Natural killer cell (primary cell): ENCODE data around the gene UBE2D2. TPM values are rescaled to one million over a fixed set of nuclear protein-coding genes. Genes with fewer than 3 reads are reported as not detected.
"Not testable (repeated sequence)": the region's sequence is repeated elsewhere in the genome, so short reads cannot be mapped to it uniquely, and the experiment has no call there.

Experiments used
- ATAC-seq, 3 donors: fragments of 150-1000 bp in 2 of 3; fragments of 200-7000 bp in 1 of 3; cut with Tn5 transposase; 1 replicate in 1 of 3; 2 replicates in 2 of 3; pipeline ENCODE4 v1.10.0; 2021; ENCODE audit warnings: mild to moderate bottlenecking in 2 of 3, moderate library complexity in 2 of 3
- DNase-seq, 2 donors: peaks; one replicate each; pipeline versions ENCODE4 v3.0.0 to v3.0.0-alpha.2; 2013 to 2021; ENCODE audit warnings: mixed read lengths in 1 of 2
- H3K27ac ChIP-seq: one replicate; pipeline ENCODE4 v1.5.1; 2013; ENCODE audit warnings: mild to moderate bottlenecking, low read length
- H3K27me3 ChIP-seq: one replicate; pipeline ENCODE4 v1.6.1; 2013; ENCODE audit warnings: low read length; ENCODE audit not compliant: control insufficient read depth, insufficient read depth
- H3K36me3 ChIP-seq: one replicate; pipeline ENCODE4 v1.6.1; 2013; ENCODE audit warnings: low read length; ENCODE audit not compliant: control insufficient read depth, insufficient read depth
- H3K4me1 ChIP-seq: one replicate; pipeline ENCODE4 v1.6.1; 2013; ENCODE audit warnings: low read length; ENCODE audit not compliant: control insufficient read depth, insufficient read depth
- H3K4me3 ChIP-seq: one replicate; pipeline ENCODE4 v1.5.1; 2013; ENCODE audit warnings: low read length
- H3K9me3 ChIP-seq: one replicate; pipeline ENCODE4 v1.6.1; 2013; ENCODE audit warnings: low read length; ENCODE audit not compliant: control insufficient read depth, insufficient read depth
- H3K27ac Mint-ChIP-seq, 2 donors: one replicate each; pipeline ENCODE4 v1.8.0; 2022; ENCODE audit warnings: mild to moderate bottlenecking in 2 of 2, mixed read lengths in 2 of 2, moderate library complexity in 1 of 2
- H3K27me3 Mint-ChIP-seq, 2 donors: one replicate each; pipeline ENCODE4 v1.8.0; 2022; ENCODE audit warnings: low read depth in 2 of 2, mixed read lengths in 2 of 2
- H3K36me3 Mint-ChIP-seq: one replicate; pipeline ENCODE4 v1.8.0; 2022; ENCODE audit warnings: mixed read lengths
- H3K4me1 Mint-ChIP-seq, 2 donors: one replicate each; pipeline ENCODE4 v1.8.0; 2022; ENCODE audit warnings: mixed read lengths in 2 of 2
- H3K4me3 Mint-ChIP-seq: one replicate; pipeline ENCODE4 v1.8.0; 2022; ENCODE audit warnings: mild to moderate bottlenecking, moderate library complexity, mixed read lengths
- H3K9me3 Mint-ChIP-seq, 2 donors: one replicate each; pipeline ENCODE4 v1.8.0; 2022; ENCODE audit warnings: mixed read lengths in 2 of 2
- WGBS: methylation state at CpG from one replicate; pipeline ENCODE4 v1.1.7; 2013; ENCODE audit warnings: missing lambda C conversion rate; ENCODE audit not compliant: insufficient coverage; 5-methylcytosine and 5-hydroxymethylcytosine counted together
- intact Hi-C: fragments of 100-400 bp; cut with micrococcal nuclease; formaldehyde crosslinking; loops from one replicate; pipeline ENCODE4 v1.14.2; 2022
- total RNA-seq, 4 donors: library from RNA; stranded (reverse); fragments of 120-200 nt in 1 of 4; gene quantifications; one replicate each; pipeline versions ENCODE4 v1.2.3 to v1.2.4, GENCODE V29; 2013 to 2022
- TF ChIP-seq, protein P1 (sequence below): fragments of 200-600 bp; IDR thresholded peaks from one replicate; pipeline ENCODE4 v1.8.0; 2022; ENCODE audit warnings: antibody characterized with exemption

Gene UBE2D2
- total RNA-seq, 3 donors from 2014 or later (not counting 1 experiment from before 2014, with no cell fraction given): 127 to 139 (median 131) TPM

DNA sequence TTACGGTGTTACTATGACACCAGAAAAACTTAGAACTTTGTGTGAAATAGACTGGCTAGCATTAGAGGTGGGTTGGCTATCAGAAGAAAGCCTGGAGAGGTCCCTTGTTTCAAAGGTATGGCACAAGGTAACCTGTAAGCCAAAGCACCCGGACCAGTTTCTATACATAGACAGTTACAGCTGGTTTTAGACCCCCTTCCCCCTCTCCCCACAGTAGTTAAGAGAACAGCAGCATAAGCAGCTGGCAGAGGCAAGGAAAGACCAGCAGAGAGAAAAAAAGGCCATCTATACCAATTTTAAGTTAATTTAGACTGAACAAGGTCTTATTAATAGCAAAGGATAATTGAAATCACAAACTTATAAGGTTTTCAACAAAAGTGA, 34.1 kb upstream of the UBE2D2 start:
- H3K36me3 ChIP-seq, H3K4me1 ChIP-seq, H3K9me3 Mint-ChIP-seq, ATAC-seq, H3K27ac Mint-ChIP-seq, H3K27me3 Mint-ChIP-seq, intact Hi-C loops, H3K27ac ChIP-seq, H3K27me3 ChIP-seq, H3K4me3 ChIP-seq, H3K4me1 Mint-ChIP-seq, DNase-seq, H3K4me3 Mint-ChIP-seq: not testable (repeated sequence)
- peaks cover 11% of the 10 kb centered on the region for H3K36me3 Mint-ChIP-seq
- 44% methylated on average over 2 of the region's 2 CpGs for whole genome bisulfite sequencing
- H3K9me3 ChIP-seq: peaks cover 11% of the 10 kb centered on the region

DNA sequence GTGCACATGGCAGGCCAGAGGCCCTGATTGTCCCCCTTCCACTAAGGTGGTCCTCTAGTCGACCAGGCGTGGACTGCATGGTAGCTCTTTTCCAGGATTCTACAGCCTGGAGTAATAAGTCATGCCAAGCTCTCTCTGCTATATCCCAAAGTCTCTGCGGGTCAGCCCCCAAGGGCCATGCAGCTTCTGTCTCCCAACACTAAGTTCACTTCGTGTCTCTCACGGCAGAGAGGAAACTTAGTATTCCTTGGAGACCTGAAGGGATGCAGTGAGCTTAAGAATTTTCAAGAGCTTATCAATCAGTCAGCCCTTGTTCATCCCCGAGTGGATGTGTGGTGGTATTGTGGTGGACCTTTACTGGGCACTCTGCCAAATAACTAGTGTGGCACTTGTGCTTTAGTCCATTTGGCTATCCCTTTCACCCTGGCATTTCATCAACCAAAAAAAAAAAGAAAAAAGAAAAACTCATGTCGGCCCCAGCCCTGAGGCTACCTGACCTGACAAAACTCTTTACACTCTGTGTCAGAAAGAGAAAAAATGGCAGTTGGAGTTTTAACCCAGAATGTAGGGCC, 33.2 kb upstream of the UBE2D2 start:
- H3K9me3 ChIP-seq: peaks cover 11% of the 10 kb centered on the region
- H3K36me3 ChIP-seq, H3K4me1 ChIP-seq, intact Hi-C loops, ATAC-seq, H3K27ac ChIP-seq, H3K4me3 ChIP-seq, H3K9me3 Mint-ChIP-seq, H3K4me3 Mint-ChIP-seq, H3K27me3 ChIP-seq, H3K27me3 Mint-ChIP-seq, H3K4me1 Mint-ChIP-seq, DNase-seq, H3K27ac Mint-ChIP-seq: not testable (repeated sequence)
- WGBS: 91% methylated on average over 5 of the region's 7 CpGs
- peaks cover 11% of the 10 kb centered on the region for H3K36me3 Mint-ChIP-seq

DNA sequence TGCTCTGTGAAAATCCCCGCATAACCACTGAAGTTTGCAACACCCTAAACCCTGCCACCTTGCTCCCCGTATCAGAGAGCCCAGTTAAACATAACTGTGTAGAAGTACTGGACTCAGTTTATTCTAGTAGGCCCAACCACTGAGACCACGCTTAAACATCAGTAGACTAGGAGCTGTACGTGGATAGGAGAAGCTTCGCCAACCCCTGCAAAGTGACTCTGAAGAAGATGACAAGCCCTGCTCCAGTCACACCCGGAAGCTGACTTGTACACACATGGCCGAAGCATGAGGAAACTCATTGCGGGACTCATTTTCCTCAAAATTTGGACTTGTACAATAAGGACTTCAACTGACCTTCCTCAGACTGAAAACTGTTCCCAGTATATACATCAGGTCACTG, 32.4 kb upstream of the UBE2D2 start:
- H3K4me3 ChIP-seq, H3K9me3 Mint-ChIP-seq, H3K4me1 ChIP-seq, H3K27ac ChIP-seq, H3K27me3 Mint-ChIP-seq, H3K4me3 Mint-ChIP-seq, H3K27ac Mint-ChIP-seq, intact Hi-C loops, H3K36me3 ChIP-seq, H3K27me3 ChIP-seq, ATAC-seq, H3K4me1 Mint-ChIP-seq, DNase-seq: not testable (repeated sequence)
- peaks cover 11% of the 10 kb centered on the region for H3K9me3 ChIP-seq
- 94% methylated on average over 8 of the region's 8 CpGs for WGBS
- H3K36me3 Mint-ChIP-seq: peaks cover 11% of the 10 kb centered on the region

DNA sequence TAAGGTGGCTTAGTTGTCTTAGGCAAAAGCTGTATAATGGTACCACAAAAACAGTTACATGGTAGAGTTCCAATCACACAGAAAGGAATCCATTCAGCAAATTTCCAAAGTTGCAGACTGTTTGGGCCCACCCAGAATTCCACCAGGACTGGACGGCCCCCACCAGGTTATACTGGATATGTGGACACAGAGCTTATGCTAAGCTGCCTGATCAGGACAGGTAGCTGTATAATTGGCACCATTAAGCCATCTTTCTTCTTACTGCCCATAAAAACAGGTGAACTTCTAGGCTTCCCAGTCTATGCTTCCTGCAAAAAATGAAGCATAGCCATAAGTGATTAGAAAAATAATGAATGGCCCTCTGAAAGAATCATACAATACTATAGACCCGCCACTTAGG, 31.1 kb upstream of the UBE2D2 start:
- H3K4me3 Mint-ChIP-seq, H3K4me3 ChIP-seq, DNase-seq, intact Hi-C loops, H3K27ac Mint-ChIP-seq, H3K4me1 ChIP-seq, H3K27ac ChIP-seq, H3K27me3 Mint-ChIP-seq, ATAC-seq, H3K36me3 ChIP-seq, H3K27me3 ChIP-seq, H3K4me1 Mint-ChIP-seq, H3K9me3 Mint-ChIP-seq: not testable (repeated sequence)
- H3K36me3 Mint-ChIP-seq: peaks cover 11% of the 10 kb centered on the region
- WGBS: 82% methylated on average over 2 of the region's 2 CpGs
- peaks cover 11% of the 10 kb centered on the region for H3K9me3 ChIP-seq

DNA sequence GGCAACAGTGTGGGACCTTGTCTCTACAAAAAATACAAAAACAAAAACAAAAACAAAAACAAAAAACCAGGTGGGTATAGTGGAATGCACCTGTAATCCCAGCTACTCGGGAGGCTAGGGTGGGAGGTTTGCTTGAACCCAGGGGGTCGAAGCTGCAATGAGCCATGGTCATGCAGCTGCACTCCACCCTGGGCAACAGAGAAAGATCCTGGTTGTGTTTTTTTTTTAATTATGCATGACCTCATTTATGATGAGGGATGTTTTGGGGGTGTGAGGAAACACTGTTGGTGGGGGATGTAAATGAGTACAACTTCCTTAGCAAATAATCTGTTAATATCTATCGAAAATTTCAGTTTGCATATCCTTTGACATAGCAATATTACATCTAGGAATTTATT, 29.4 kb upstream of the UBE2D2 start:
- Mint-ChIP-seq H3K27ac (no peak overlapping the region), H3K4me1 (no peaks in the 10 kb centered on the region), H3K36me3 (peaks cover 11% of the 10 kb centered on the region), H3K9me3 (no peaks in the 10 kb centered on the region), H3K27me3 (no peaks in the 10 kb centered on the region), H3K4me3 (no peak overlapping the region)
- intact Hi-C loops: no loop called here
- DNase-seq (no peak), ATAC-seq (no peak)
- 88% methylated on average over 2 of the region's 3 CpGs for WGBS
- Histone ChIP-seq H3K27ac (no peak overlapping the region), H3K27me3 (no peaks in the 10 kb centered on the region), H3K4me3 (no peak overlapping the region), H3K36me3 (no peaks in the 10 kb centered on the region), H3K4me1 (no peaks in the 10 kb centered on the region), H3K9me3 (peaks cover 11% of the 10 kb centered on the region)
- TF ChIP-seq, protein P1, sequence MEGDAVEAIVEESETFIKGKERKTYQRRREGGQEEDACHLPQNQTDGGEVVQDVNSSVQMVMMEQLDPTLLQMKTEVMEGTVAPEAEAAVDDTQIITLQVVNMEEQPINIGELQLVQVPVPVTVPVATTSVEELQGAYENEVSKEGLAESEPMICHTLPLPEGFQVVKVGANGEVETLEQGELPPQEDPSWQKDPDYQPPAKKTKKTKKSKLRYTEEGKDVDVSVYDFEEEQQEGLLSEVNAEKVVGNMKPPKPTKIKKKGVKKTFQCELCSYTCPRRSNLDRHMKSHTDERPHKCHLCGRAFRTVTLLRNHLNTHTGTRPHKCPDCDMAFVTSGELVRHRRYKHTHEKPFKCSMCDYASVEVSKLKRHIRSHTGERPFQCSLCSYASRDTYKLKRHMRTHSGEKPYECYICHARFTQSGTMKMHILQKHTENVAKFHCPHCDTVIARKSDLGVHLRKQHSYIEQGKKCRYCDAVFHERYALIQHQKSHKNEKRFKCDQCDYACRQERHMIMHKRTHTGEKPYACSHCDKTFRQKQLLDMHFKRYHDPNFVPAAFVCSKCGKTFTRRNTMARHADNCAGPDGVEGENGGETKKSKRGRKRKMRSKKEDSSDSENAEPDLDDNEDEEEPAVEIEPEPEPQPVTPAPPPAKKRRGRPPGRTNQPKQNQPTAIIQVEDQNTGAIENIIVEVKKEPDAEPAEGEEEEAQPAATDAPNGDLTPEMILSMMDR: no peak
